Medulla oblongata (tissue), 1 donor: ENCODE data around the gene BCL11B.

Source experiments
- DNase-seq: peaks from one replicate; pipeline ENCODE4 v3.0.0-alpha.2; 2015; ENCODE audit errors: extremely low spot score

Gene BCL11B

GRCh38 chr14:99267837-99268781 lies 3.9 kb downstream of the BCL11B start:
- no peak for DNase-seq

- no peak for DNase-seq
These were observed 4.6 kb downstream of the BCL11B start for GRCh38 chr14:99267381-99267780.

GRCh38 chr14:99266181-99267178 lies 5.5 kb downstream of the BCL11B start:
- peak; percentile 86 for DNase-seq

GRCh38 chr14:99265571-99265970 lies 6.4 kb downstream of the BCL11B start:
- DNase-seq = no peak

GRCh38 chr14:99264691-99265450 lies 7.1 kb downstream of the BCL11B start:
- DNase-seq = no peak

GRCh38 chr14:99263564-99264330 lies 8.2 kb downstream of the BCL11B start:
- DNase-seq = no peak

- no peak for DNase-seq
These were observed 9.0 kb downstream of the BCL11B start for GRCh38 chr14:99262977-99263448.

- DNase-seq = no peak
These were observed 9.8 kb downstream of the BCL11B start for GRCh38 chr14:99261912-99262787.

GRCh38 chr14:99260587-99261551 lies 11.1 kb downstream of the BCL11B start:
- DNase-seq = no peak

- DNase-seq = no peak
These were observed 11.9 kb downstream of the BCL11B start for GRCh38 chr14:99260116-99260515.

GRCh38 chr14:99258876-99259726 lies 12.9 kb downstream of the BCL11B start:
- DNase-seq = no peak

- no peak for DNase-seq
These were observed 13.6 kb downstream of the BCL11B start for GRCh38 chr14:99258341-99258861.

- DNase-seq = no peak
These were observed 14.2 kb downstream of the BCL11B start for GRCh38 chr14:99257673-99258221.

- DNase-seq = no peak
These were observed 14.8 kb downstream of the BCL11B start for GRCh38 chr14:99257122-99257672.

- no peak for DNase-seq
These were observed 15.5 kb downstream of the BCL11B start for GRCh38 chr14:99256483-99256874.

GRCh38 chr14:99255621-99256482 lies 16.1 kb downstream of the BCL11B start:
- no peak for DNase-seq
